Measurements from ENCODE around the gene AXIN1. TPM values are rescaled to one million over a fixed set of nuclear protein-coding genes. Genes with fewer than 3 reads are reported as not detected.

AXIN1 gene
- total RNA-seq, 1 experiment from 2014 or later, result 43.7 TPM

- H3K4me1 Mint-ChIP-seq (ENCODE audit: insufficient read depth, unreplicated experiment), result no peaks in the 10 kb centered on the region
- no TSS peak for BruUV-seq (replicated peaks)
- no peaks in the 10 kb centered on the region for H3K9me3 Mint-ChIP-seq (ENCODE audit: unreplicated experiment)
- intact Hi-C loops (cut with micrococcal nuclease), result no loop called here
- peaks cover 32% of the 10 kb centered on the region for H3K36me3 Mint-ChIP-seq (ENCODE audit: insufficient read depth, unreplicated experiment)
- POLR2A ChIA-PET, result no interaction called here
- no peak for TF ChIP-seq CTCF (IDR thresholded peaks at IDR 0.05; ENCODE audit: unreplicated experiment)
- H3K27ac Mint-ChIP-seq (ENCODE audit: low read depth, unreplicated experiment), result no peak overlapping the region
- no peak overlapping the region for H3K4me3 Mint-ChIP-seq (ENCODE audit: unreplicated experiment)
- no peak for DNase-seq (ENCODE audit: unreplicated experiment)
- no peaks in the 10 kb centered on the region for H3K27me3 Mint-ChIP-seq (ENCODE audit: insufficient read depth, unreplicated experiment)
- CTCF ChIA-PET, result no interaction called here
Measured at GRCh38 chr16:307691-308312, 44.7 kb downstream of the AXIN1 start.

GRCh38 chr16:306911-307370 is 45.6 kb downstream of the AXIN1 start:
- no peak for DNase-seq (ENCODE audit: unreplicated experiment)
- ChIA-PET POLR2A (no interaction called here), CTCF (no interaction called here)
- H3K36me3 Mint-ChIP-seq (ENCODE audit: insufficient read depth, unreplicated experiment), result peaks cover 26% of the 10 kb centered on the region
- no peak overlapping the region for H3K4me3 Mint-ChIP-seq (ENCODE audit: unreplicated experiment)
- no peaks in the 10 kb centered on the region for H3K9me3 Mint-ChIP-seq (ENCODE audit: unreplicated experiment)
- no peaks in the 10 kb centered on the region for H3K27me3 Mint-ChIP-seq (ENCODE audit: insufficient read depth, unreplicated experiment)
- intact Hi-C loops (cut with micrococcal nuclease), result no loop called here
- H3K27ac Mint-ChIP-seq (ENCODE audit: low read depth, unreplicated experiment), result no peak overlapping the region
- TF ChIP-seq CTCF (IDR thresholded peaks at IDR 0.05; ENCODE audit: unreplicated experiment), result no peak
- H3K4me1 Mint-ChIP-seq (ENCODE audit: insufficient read depth, unreplicated experiment), result no peaks in the 10 kb centered on the region
- BruUV-seq (replicated peaks), result no TSS peak

GRCh38 chr16:305916-306626 is 46.5 kb downstream of the AXIN1 start:
- intact Hi-C loops (cut with micrococcal nuclease), result no loop called here
- no peak overlapping the region for H3K27ac Mint-ChIP-seq (ENCODE audit: low read depth, unreplicated experiment)

More at GRCh38 chr16:305916-306626, 46.5 kb downstream of the AXIN1 start:
- Mint-ChIP-seq H3K9me3 (ENCODE audit: unreplicated experiment) (no peaks in the 10 kb centered on the region), H3K27me3 (ENCODE audit: insufficient read depth, unreplicated experiment) (no peaks in the 10 kb centered on the region), H3K4me3 (ENCODE audit: unreplicated experiment) (no peak overlapping the region), H3K4me1 (ENCODE audit: insufficient read depth, unreplicated experiment) (no peaks in the 10 kb centered on the region), H3K36me3 (ENCODE audit: insufficient read depth, unreplicated experiment) (peaks cover 32% of the 10 kb centered on the region)
- BruUV-seq (replicated peaks), result no TSS peak
- POLR2A ChIA-PET, result interaction anchor here (0.7 kb wide), 1 partner anchor 53 kb away, joined by 4 read pairs; no protein-coding TSS in a partner anchor
- CTCF ChIA-PET, result no interaction called here
- TF ChIP-seq CTCF (IDR thresholded peaks at IDR 0.05; ENCODE audit: unreplicated experiment), result no peak
- DNase-seq (ENCODE audit: unreplicated experiment), result no peak
